H1 (cell line): ENCODE measurements around the gene MYO5B.

Experiments used
- CTCF ChIP-seq, 3 experiments: IDR thresholded peaks; 1 replicate in 2 of 3; 2 replicates in 1 of 3; pipeline versions ENCODE4 v1.5.1 to v1.6.1; 2011; ENCODE audit warnings: low read length in 3 of 3, mild to moderate bottlenecking in 3 of 3, inconsistent platforms in 2 of 3, low read depth in 1 of 3, moderate library complexity in 1 of 3; ENCODE audit not compliant: insufficient read depth in 1 of 3; ENCODE audit errors: control extremely low read depth in 1 of 3
- RFX5 ChIP-seq: IDR thresholded peaks from 2 replicates; pipeline ENCODE4 v1.6.1; 2011; ENCODE audit warnings: low read depth, low read length, improper control_type of control experiment, borderline replicate concordance
- SP2 ChIP-seq: IDR thresholded peaks from 2 replicates; pipeline ENCODE4 v1.6.1; 2012; ENCODE audit warnings: mild to moderate bottlenecking, low read length, inconsistent platforms
- TBP ChIP-seq: IDR thresholded peaks from 2 replicates; pipeline ENCODE4 v1.6.1; 2011; ENCODE audit warnings: low read depth, low read length, improper control_type of control experiment

DNA sequence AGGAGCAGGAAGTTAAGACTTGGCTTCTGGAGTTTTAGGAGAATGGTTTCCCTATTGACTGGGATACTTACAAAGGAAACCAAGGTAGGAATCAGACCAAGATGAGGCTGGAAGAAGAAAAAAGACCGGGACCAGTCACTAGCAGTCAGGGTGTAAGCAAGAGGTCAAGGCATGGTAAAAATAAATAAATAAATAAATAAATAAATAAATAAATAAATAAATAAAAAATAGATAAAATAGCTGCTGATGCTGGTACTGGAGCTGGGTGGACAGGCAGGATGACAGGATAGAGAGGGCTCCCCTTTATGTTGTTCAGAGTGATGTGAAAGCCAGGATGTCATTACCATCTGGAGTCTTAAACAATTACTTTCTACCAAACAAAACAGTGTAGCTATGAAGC, 89.9 kb downstream of the MYO5B start:
- TF ChIP-seq RFX5 (no peak), CTCF (IDR thresholded peaks at IDR 0.05; ENCODE audit: control extremely low read depth in 1 of 3, insufficient read depth in 1 of 3, low read depth in 1 of 3, low read length in 3 of 3) (no peak), SP2 (no peak), TBP (no peak)
